CD1c-positive myeloid dendritic cell (primary cell): Measurements from ENCODE around the gene ANKRD24.
"Not testable (repeated sequence)": the region's sequence is repeated elsewhere in the genome, so short reads cannot be mapped to it uniquely, and the experiment has no call there.

Experiments used
- DNase-seq: peaks from one replicate; pipeline ENCODE4 v3.0.0-alpha.2; 2016; ENCODE audit errors: extremely low spot score

ANKRD24 gene

GRCh38 chr19:4267901-4268815 lies 85.7 kb downstream of the ANKRD24 start:
- no peak for DNase-seq

- DNase-seq: no peak
Measured at GRCh38 chr19:4268816-4269430, 86.4 kb downstream of the ANKRD24 start.

- no peak for DNase-seq
Measured at GRCh38 chr19:4272894-4273293, 90.4 kb downstream of the ANKRD24 start.

- not testable (repeated sequence) for DNase-seq
Measured at GRCh38 chr19:4274321-4274686, 91.8 kb downstream of the ANKRD24 start.
